OCI-LY3 (cell line): ENCODE data around the gene CELF1.

Experiments
- EZH2phosphoT487 ChIP-seq: fragments of 200-600 bp; shearing (Covaris generic); IDR thresholded peaks from 2 replicates; pipeline ENCODE4 v1.6.1; 2018; ENCODE audit warnings: antibody characterized with exemption, mixed run types, low read depth
- TF ChIP-seq, protein P1 (sequence below): fragments of 200-600, 300-600 bp; sonication (generic); IDR thresholded peaks from 2 replicates; pipeline ENCODE4 v1.5.1; 2014; ENCODE audit warnings: antibody characterized with exemption, low read length, low read depth

GRCh38 chr11:47499161-47499560 lies 53.8 kb downstream of the CELF1 start:
- TF ChIP-seq, protein P1, sequence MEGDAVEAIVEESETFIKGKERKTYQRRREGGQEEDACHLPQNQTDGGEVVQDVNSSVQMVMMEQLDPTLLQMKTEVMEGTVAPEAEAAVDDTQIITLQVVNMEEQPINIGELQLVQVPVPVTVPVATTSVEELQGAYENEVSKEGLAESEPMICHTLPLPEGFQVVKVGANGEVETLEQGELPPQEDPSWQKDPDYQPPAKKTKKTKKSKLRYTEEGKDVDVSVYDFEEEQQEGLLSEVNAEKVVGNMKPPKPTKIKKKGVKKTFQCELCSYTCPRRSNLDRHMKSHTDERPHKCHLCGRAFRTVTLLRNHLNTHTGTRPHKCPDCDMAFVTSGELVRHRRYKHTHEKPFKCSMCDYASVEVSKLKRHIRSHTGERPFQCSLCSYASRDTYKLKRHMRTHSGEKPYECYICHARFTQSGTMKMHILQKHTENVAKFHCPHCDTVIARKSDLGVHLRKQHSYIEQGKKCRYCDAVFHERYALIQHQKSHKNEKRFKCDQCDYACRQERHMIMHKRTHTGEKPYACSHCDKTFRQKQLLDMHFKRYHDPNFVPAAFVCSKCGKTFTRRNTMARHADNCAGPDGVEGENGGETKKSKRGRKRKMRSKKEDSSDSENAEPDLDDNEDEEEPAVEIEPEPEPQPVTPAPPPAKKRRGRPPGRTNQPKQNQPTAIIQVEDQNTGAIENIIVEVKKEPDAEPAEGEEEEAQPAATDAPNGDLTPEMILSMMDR: no peak
- no peak for TF ChIP-seq EZH2phosphoT487
